ENCODE measurements around the gene FASN.

DNA sequence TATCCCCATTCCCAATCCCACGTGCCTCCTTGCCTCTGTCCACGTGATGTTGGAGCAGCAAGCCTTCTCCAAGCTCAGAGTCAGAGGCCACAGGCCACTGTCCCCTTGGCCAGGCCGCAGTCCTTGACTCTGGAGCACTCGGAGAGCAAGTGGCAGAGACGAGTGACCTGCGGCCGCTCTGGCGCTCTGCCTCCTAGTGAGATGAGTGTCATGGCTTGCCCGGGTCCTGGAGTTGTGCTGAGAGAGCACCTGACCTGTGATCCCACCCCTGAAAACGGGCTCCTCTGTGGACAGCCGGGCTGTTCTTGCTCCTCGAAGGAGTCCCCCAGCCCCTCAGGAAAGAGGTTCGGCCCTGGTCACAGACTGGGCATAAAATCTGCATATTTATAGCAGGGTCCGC is 10.0 kb upstream of the FASN start:
- TF ChIP-seq, protein P1, sequence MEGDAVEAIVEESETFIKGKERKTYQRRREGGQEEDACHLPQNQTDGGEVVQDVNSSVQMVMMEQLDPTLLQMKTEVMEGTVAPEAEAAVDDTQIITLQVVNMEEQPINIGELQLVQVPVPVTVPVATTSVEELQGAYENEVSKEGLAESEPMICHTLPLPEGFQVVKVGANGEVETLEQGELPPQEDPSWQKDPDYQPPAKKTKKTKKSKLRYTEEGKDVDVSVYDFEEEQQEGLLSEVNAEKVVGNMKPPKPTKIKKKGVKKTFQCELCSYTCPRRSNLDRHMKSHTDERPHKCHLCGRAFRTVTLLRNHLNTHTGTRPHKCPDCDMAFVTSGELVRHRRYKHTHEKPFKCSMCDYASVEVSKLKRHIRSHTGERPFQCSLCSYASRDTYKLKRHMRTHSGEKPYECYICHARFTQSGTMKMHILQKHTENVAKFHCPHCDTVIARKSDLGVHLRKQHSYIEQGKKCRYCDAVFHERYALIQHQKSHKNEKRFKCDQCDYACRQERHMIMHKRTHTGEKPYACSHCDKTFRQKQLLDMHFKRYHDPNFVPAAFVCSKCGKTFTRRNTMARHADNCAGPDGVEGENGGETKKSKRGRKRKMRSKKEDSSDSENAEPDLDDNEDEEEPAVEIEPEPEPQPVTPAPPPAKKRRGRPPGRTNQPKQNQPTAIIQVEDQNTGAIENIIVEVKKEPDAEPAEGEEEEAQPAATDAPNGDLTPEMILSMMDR (IDR thresholded peaks at IDR 0.05): no peak
- no peak for TF ChIP-seq POLR2A (IDR thresholded peaks at IDR 0.05; ENCODE audit: low read depth)
- TF ChIP-seq POLR2AphosphoS5 (IDR thresholded peaks at IDR 0.05): no peak
